Measurements from ENCODE around the gene CERK. TPM values are rescaled to one million over a fixed set of nuclear protein-coding genes. Genes with fewer than 3 reads are reported as not detected.

Gene CERK
- total and polyA plus RNA-seq, 2 of the 8 experiments (the other 6 are each of a cell fraction or from before 2014, with no cell fraction given) = 26.6 to 59.0 TPM

DNA sequence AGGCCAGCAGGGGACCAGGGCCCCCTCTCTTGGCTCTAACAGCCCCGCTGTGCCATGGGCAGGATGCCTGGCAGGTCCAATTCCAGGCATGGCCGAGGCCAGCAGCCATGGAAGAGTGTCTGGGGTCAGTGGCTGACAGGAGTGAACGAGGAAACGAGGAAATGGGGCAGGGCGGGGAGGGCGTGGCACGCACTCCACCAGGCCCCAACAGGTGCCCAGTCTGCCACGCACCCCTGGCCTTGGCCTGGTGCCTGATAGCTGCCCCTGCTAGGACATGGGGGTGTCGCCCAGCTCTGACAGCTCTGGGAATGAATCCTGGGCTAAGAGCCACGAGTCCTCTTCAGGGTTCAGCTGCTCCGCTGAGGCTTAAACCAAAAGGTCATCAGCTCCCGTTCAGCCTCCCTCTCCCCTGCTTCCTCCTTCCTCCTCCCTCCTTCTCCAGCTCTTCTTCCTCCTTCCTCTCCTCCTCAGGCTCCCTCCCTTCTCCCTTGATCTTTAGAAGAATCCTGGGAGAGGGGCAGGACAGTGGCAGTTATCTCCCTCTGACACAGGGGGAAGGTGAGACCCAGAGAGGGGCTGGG lies 12.9 kb upstream of the CERK start:
- H3K4me2 ChIP-seq (ENCODE audit: insufficient read depth in 1 of 2, low read depth in 2 of 2, low read length in 2 of 2) = no peak overlapping the region
- no peak overlapping the region for H3K9ac ChIP-seq (replicated peaks in 1 of 4; ENCODE audit: extremely low read depth in 1 of 4, low read depth in 3 of 4, low read length in 3 of 4)
- peaks cover 8 to 13% of the 10 kb centered on the region in 2 experiments for H3K9me3 ChIP-seq (ENCODE audit: insufficient read depth in 2 of 2, low read depth in 1 of 2, low read length in 1 of 2)
- no peak for TF ChIP-seq GABPA (IDR thresholded peaks at IDR 0.05; ENCODE audit: borderline replicate concordance, insufficient read depth, low read length)
- no peak for TF ChIP-seq TCF12 (IDR thresholded peaks at IDR 0.05; ENCODE audit: low read depth, low read length)
- H3K79me1 ChIP-seq (ENCODE audit: low read depth, low read length) = no peaks in the 10 kb centered on the region
- H2BK120ac ChIP-seq (replicated peaks; ENCODE audit: low read depth, low read length) = no peak overlapping the region
- H3K4me3 ChIP-seq (ENCODE audit: extremely low read depth in 1 of 4, insufficient read depth in 2 of 4, low read depth in 3 of 4, low read length in 4 of 4) = no peak overlapping the region
- no peaks in the 10 kb centered on the region for H3K4me1 ChIP-seq (replicated peaks in 1 of 4; ENCODE audit: control insufficient read depth in 3 of 4, insufficient read depth in 4 of 4, low read length in 3 of 4)
- no peak overlapping the region for H3K14ac ChIP-seq (ENCODE audit: insufficient read length)
- POLR2A ChIA-PET (ENCODE audit: partially characterized antibody) = interaction anchor here (1.2 to 4.4 kb wide), 2 partner anchors 8 to 11 kb away, joined by 3 to 25 read pairs; partner anchors contain the start of gene TBC1D22A
- CTCF ChIA-PET (ENCODE audit: partially characterized antibody) = interaction anchor here (1.0 to 2.9 kb wide), 5 partner anchors 8 to 53 kb away, joined by 3 to 15 read pairs (median 4); partner anchors contain the start of gene TBC1D22A
- peaks cover 0 to 4% (median 2%) of the 10 kb centered on the region in 4 experiments; a peak in 5 of 7 replicates for H3K27me3 ChIP-seq (replicated peaks in 1 of 4; ENCODE audit: control insufficient read depth in 3 of 4, extremely low read depth in 1 of 4, insufficient read depth in 3 of 4, low read length in 3 of 4)
- no peak overlapping the region for H2AK5ac ChIP-seq (ENCODE audit: low read depth, low read length)
- no peak overlapping the region for H3K27ac ChIP-seq (ENCODE audit: low read depth, low read length)
- H4K8ac ChIP-seq (ENCODE audit: extremely low read depth, insufficient read depth, low read length) = peak overlapping the region; percentile 88; the same call in 1 of the 2 replicates
- no peak for FAIRE-seq
- 91% methylated on average over 12 of the region's 12 CpGs; no CpG with 5 or more reads in 1 of the 2 experiments for WGBS, 2 experiments (ENCODE audit: extremely low coverage in 1 of 2, insufficient coverage in 1 of 2, insufficient read length in 1 of 2, insufficient replicate concordance in 2 of 2, low coverage in 1 of 2, low lambda C conversion rate in 2 of 2, missing lambda C conversion rate in 1 of 2)
- no peaks in the 10 kb centered on the region for H3K36me3 ChIP-seq (ENCODE audit: control insufficient read depth in 2 of 4, insufficient read depth in 4 of 4, low read length in 3 of 4)
- H4K20me1 ChIP-seq (replicated peaks in 1 of 2; ENCODE audit: control insufficient read depth in 1 of 2, insufficient read depth in 2 of 2, low read length in 2 of 2) = no peaks in the 10 kb centered on the region
- H2BK5ac ChIP-seq (ENCODE audit: low read depth, low read length) = no peak overlapping the region
- no peak overlapping the region for H4K5ac ChIP-seq (ENCODE audit: insufficient read length, low read depth, low read length)
- H3K4ac ChIP-seq (replicated peaks; ENCODE audit: insufficient read length, low read depth, low read length) = no peak overlapping the region
- 0 out of 2 replicates have a peak overlapping the region, but pooled peaks have one; percentile 68 for H2BK12ac ChIP-seq (ENCODE audit: low read depth, low read length)
- no peaks in the 10 kb centered on the region for H3K23me2 ChIP-seq (ENCODE audit: low read depth, low read length)
- no peak overlapping the region for H3K56ac ChIP-seq (replicated peaks; ENCODE audit: insufficient read length, low read depth, low read length)
- H2BK15ac ChIP-seq (ENCODE audit: low read length) = no peak overlapping the region
- no peak overlapping the region for H2AFZ ChIP-seq (ENCODE audit: low read length)
- DNase-seq (ENCODE audit: low read depth in 1 of 2, low spot score in 2 of 2) = no peak
- H3K23ac ChIP-seq (ENCODE audit: insufficient read length) = no peak overlapping the region
- no peaks in the 10 kb centered on the region for H3K79me2 ChIP-seq (ENCODE audit: control insufficient read depth in 1 of 2, insufficient read depth in 2 of 2, low read length in 2 of 2)
- H3K18ac ChIP-seq (ENCODE audit: extremely low read depth, low read length) = no peak overlapping the region
- no peak overlapping the region for H2BK20ac ChIP-seq (ENCODE audit: low read length)
- no peak overlapping the region for H4K91ac ChIP-seq (replicated peaks; ENCODE audit: insufficient read length, low read length)

Data from H1 (cell line).